ENCODE data around the gene PUS1. TPM values are rescaled to one million over a fixed set of nuclear protein-coding genes. Genes with fewer than 3 reads are reported as not detected.

Gene PUS1
- total RNA-seq, 1 donor from 2014 or later, result 28.1 TPM

GRCh38 chr12:131919366-131920156 lies 9.5 kb upstream of the PUS1 start:
- no peak for TF ChIP-seq CTCF (IDR thresholded peaks at IDR 0.05; ENCODE audit: partially characterized antibody, unreplicated experiment)
- Mint-ChIP-seq H3K4me1 (ENCODE audit: low read depth, unreplicated experiment) (peaks cover 4% of the 10 kb centered on the region), H3K4me3 (ENCODE audit: unreplicated experiment) (no peak overlapping the region), H3K27ac (ENCODE audit: unreplicated experiment) (no peak overlapping the region), H3K36me3 (ENCODE audit: unreplicated experiment) (no peaks in the 10 kb centered on the region), H3K27me3 (ENCODE audit: unreplicated experiment) (peaks cover 10% of the 10 kb centered on the region), H3K9me3 (ENCODE audit: unreplicated experiment) (peaks cover 2% of the 10 kb centered on the region)
- DNase-seq, result no peak

GRCh38 chr12:131920157-131920508 lies 8.9 kb upstream of the PUS1 start:
- no peak for DNase-seq
- Mint-ChIP-seq H3K27me3 (ENCODE audit: unreplicated experiment) (peaks cover 13% of the 10 kb centered on the region), H3K36me3 (ENCODE audit: unreplicated experiment) (no peaks in the 10 kb centered on the region), H3K4me1 (ENCODE audit: low read depth, unreplicated experiment) (peaks cover 8% of the 10 kb centered on the region), H3K9me3 (ENCODE audit: unreplicated experiment) (peaks cover 3% of the 10 kb centered on the region), H3K27ac (ENCODE audit: unreplicated experiment) (no peak overlapping the region), H3K4me3 (ENCODE audit: unreplicated experiment) (no peak overlapping the region)
- no peak for TF ChIP-seq CTCF (IDR thresholded peaks at IDR 0.05; ENCODE audit: partially characterized antibody, unreplicated experiment)

- Mint-ChIP-seq H3K4me1 (ENCODE audit: low read depth, unreplicated experiment) (peaks cover 8% of the 10 kb centered on the region), H3K27me3 (ENCODE audit: unreplicated experiment) (peaks cover 13% of the 10 kb centered on the region), H3K9me3 (ENCODE audit: unreplicated experiment) (peaks cover 3% of the 10 kb centered on the region), H3K4me3 (ENCODE audit: unreplicated experiment) (no peak overlapping the region), H3K36me3 (ENCODE audit: unreplicated experiment) (no peaks in the 10 kb centered on the region), H3K27ac (ENCODE audit: unreplicated experiment) (peak overlapping the region; percentile 43)
- no peak for DNase-seq
- no peak for TF ChIP-seq CTCF (IDR thresholded peaks at IDR 0.05; ENCODE audit: partially characterized antibody, unreplicated experiment)
Measured at GRCh38 chr12:131920902-131921840, 7.9 kb upstream of the PUS1 start.

- Mint-ChIP-seq H3K9me3 (ENCODE audit: unreplicated experiment) (peaks cover 3% of the 10 kb centered on the region), H3K4me3 (ENCODE audit: unreplicated experiment) (no peak overlapping the region), H3K27me3 (ENCODE audit: unreplicated experiment) (peaks cover 13% of the 10 kb centered on the region), H3K36me3 (ENCODE audit: unreplicated experiment) (no peaks in the 10 kb centered on the region), H3K27ac (ENCODE audit: unreplicated experiment) (peak overlapping the region; percentile 43), H3K4me1 (ENCODE audit: low read depth, unreplicated experiment) (peaks cover 8% of the 10 kb centered on the region)
- no peak for TF ChIP-seq CTCF (IDR thresholded peaks at IDR 0.05; ENCODE audit: partially characterized antibody, unreplicated experiment)
- DNase-seq, result no peak
Measured at GRCh38 chr12:131921866-131922769, 7.0 kb upstream of the PUS1 start.
